NCI-H1436 treated with DMSO at 0.1 percent for 48 hours (cell line): Measurements from ENCODE around the gene ANXA2R.
"Not testable (repeated sequence)": the region's sequence is repeated elsewhere in the genome, so short reads cannot be mapped to it uniquely, and the experiment has no call there.

Experiments
- DNase-seq: peaks from one replicate; lab custom pipeline; 2025; lab: John Stamatoyannopoulos, UW

The ANXA2R gene

DNA sequence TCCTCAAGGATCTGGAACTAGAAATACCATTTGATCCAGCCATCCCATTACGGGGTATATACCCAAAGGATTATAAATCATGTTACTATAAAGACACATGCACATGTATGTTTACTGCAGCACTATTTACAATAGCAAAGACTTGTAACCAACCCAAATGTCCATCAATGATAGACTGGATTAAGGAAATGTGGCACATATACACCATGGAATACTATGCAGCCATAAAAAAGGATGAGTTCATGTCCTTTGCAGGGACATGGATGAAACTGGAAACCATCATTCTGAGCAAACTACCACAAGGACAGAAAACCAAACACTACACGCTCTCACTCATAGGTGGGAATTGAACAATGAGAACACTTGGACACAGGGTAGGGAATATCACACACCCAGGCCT lies 19.9 kb upstream of the ANXA2R start:
- not testable (repeated sequence) for DNase-seq

DNA sequence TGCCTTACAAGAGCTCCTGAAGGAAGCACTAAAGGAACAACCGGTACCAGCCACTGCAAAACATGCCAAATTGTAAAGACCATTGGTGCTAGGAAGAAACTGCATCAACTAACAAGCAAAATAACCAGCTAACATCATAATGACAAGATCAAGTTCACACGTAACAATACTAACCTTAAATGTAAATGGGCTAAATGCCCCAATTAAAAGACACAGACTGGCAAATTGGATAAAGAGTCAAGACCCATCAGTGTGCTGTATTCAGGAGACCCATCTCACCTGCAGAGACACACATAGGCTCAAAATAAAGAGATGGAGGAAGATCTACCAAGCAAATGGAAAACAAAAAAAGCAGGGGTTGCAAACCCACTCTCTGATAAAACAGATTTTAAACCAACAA lies 15.0 kb upstream of the ANXA2R start:
- DNase-seq = not testable (repeated sequence)

DNA sequence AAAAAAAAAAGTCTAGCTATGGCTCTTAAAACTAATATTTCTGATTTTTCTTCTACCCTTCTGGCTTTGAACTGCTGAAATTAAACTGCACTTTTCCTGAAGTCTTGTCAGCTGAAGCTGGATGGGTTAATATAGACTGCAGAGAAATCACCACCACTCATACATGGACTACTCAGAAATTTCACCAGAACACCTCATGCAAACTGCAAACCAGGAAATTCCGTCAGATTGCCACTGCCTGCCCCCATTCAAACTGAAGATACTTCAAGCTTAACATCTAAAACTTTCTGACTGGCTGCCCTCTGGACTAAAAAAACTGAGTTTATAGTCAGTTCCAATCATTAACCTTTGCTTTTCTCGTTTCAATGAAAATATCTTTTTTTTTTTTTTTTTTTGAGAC lies 11.6 kb upstream of the ANXA2R start:
- no peak for DNase-seq

DNA sequence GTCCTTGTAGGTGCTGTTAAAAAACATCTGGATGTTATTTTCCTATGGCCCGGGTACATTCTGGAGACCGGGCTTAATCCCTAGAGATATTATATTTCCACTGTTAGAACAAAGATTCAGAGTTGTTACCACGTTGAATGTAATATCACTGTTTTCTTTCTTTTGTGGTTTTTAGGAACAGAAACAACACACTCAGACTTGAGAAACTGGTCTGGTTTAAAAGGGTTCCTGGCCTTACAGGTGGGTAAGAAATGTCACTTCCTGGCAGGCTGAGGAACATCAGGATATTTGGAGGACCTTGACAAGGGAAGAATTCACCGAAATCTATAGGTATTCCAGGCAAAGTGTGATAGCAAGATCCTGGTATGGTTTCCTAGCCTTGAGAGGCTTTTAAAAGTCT lies 10.3 kb upstream of the ANXA2R start:
- DNase-seq = no peak

DNA sequence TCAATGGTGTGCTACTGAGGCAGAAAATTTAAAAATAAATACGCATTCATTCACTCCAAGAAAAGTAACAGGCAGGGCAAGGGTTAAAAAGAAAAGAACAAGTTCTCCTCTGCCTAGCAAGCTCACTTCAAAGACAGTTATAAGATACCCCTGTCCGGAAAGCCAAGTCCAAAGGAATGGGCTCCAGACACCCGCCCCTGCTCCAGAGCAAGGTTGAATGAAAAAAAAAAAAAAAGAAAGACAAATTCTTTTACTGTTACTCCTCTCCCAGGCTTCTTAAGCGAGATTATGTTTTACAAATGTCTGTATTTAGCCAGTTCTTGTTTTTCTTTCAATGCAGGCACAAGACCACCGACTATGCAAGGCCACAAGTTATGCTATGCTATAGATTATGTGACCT lies 9.1 kb upstream of the ANXA2R start:
- DNase-seq = no peak

DNA sequence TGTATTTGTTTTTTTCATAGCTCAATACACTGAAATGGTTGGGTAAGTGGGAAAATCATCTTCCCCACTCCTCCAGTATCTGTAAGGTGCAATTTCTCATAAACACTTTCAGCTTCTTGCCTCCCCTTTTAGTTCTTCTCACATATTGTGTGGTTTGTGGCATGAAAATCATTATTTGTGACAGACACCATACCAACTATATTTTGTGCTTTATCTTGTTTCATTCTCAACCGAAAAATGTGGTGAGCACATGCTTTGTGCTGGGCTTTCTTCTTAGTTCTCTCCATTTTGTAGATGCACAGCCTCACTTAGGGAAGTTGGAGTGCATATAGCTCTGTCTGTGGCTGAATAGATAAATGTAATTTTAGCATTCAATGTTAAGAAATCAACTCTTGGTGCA lies 6.4 kb upstream of the ANXA2R start:
- no peak for DNase-seq

DNA sequence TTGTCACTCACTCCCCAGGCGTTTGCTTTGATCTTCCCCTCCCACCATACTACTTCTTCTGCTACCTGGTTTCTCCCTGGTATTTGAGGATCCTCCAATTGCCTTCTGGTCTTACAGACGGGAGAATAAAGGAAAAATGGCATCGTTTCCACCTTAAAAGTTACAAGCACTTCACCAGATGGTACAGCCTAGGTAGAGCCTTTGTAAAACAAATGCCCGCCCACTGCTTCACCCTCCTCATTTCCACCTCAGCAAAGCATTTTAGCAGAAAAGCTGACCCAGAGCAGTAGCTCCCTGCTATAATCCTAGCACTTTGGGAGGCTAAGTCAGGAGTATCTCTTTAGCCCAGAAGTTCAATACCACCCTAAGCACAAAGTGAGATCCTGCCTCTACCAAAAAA lies 5.1 kb upstream of the ANXA2R start:
- DNase-seq = no peak

DNA sequence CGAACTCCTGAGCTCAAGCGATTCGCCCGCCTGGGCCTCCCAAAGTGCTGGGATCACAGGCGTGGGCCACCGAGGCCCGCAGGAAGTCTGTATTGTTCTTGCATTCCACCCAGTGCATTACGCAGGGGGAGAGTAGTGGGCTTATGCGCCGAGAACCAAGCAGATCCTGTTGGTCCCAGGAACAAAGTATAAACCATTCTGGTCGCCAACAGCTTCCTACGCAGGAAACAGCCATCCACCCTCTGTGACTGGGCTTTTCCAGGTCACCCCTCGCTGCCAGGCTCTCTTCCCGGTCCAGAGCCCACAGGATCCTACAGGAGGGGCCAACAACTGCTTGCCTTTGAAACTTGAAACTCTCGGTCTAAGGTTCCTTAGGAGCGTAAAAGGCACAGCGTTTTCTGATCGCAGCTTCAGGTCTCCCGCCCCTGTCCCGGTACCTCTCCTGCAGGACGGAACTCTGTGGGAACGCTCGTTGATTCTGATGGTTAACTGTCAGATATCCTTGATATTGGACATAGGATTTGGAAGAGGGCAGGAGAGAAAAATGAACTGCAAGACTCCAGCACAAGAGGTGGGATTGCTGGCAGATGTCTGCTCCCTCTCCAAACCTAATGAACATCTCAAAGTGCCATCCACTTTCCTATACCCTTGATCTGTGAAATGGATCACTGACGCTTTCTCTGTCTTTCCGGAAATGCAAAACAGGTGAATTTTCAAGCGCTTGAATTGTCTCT lies 4.2 kb upstream of the ANXA2R start:
- no peak for DNase-seq

DNA sequence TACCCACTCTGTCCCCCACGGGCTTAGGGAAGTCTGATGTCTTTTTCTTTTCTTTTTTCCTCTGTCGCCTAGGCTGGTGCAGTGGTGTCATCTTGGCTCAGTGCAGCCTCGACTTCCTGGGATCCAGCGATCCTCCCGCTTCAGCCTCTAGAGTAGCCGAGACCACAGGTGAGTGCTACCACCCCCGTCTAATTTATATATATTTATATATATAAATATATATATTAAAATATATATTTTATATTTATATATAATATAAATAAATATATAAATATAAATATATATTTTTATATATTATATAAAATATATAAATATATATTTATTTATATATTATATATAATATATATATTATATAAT lies 3.3 kb upstream of the ANXA2R start:
- no peak for DNase-seq

DNA sequence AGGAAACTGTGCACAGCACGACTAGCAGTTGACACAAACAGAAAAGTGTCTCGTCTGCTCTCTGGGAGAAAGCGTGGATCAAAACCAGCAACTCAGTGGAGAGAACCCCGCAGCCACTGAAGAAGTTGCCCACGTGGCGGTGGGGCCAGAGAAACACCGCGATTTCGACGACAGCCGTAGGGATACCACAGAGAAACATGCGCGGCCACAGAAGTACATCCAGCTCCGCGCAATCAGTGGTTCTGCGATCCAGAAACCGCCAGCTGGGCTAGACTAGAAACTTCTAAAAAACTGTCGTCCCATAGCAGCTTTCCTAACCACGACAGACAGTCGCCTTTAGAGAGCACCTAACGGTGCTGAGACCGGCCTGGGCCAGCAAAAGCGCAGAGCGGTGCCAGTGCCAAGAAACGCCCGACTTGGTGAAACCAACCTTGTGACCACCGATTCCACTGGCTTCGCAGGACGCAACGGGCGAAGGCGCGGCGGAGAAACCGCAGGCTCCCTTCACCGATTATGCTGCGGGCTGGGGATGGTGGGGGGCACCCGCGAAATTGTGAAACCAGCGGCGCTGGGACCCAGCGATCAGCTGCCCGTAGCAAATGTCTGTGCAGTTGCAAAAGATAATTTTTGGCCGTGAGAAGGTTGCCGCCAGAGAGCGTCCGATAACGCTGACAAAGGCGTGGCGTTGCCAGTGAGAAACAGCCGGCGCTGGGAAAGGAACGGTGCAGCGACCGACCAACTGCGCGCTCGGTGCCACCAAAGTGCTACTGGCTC lies 2.7 kb upstream of the ANXA2R start:
- no peak for DNase-seq

DNA sequence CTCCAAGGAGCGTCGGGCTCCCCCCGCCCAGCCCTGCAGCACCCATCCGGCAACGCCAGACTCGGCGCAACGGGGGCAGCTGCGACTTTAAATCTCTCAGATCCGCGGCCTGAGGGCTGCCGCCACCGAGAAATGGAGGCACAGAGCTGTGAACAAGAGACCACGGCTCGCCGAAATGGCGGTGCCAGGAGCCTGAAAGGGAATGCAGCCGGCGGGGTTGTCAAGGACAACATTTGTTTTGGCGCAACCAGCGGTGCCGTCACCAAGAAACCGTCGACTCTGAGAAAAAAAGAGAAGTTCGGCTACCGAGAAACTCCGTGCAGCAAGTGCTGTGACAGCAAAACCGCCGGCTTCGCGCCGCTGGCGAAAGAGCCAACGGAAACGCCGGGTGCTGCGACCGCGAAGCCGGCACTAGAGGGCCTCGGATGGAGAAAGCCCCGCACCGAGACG lies 2.1 kb upstream of the ANXA2R start:
- peak; percentile 37 for DNase-seq

DNA sequence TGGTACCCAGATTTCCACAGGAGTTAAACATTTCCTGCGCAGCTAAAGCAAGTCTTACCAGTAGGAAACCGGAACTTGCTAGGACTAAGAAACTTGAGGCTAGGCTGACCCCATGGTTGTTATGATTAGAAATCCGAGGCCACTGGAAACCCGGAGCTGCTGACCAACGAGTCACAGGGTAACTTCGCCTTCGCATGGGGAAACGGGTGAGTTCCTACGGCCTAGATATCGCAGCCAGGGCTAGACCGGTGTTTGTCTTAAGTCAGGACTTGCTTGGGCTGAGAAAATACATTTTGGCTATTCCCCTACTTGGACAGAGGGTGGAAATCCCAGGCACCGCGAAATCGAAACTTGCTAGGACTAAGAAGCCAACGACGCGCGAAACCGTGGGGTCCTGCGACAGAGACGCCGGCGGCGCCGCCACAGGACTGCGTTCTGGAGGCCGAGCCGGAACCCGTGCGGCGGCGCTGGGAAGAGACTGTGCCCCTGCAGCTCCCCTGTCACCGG lies 1.6 kb upstream of the ANXA2R start:
- DNase-seq = no peak

DNA sequence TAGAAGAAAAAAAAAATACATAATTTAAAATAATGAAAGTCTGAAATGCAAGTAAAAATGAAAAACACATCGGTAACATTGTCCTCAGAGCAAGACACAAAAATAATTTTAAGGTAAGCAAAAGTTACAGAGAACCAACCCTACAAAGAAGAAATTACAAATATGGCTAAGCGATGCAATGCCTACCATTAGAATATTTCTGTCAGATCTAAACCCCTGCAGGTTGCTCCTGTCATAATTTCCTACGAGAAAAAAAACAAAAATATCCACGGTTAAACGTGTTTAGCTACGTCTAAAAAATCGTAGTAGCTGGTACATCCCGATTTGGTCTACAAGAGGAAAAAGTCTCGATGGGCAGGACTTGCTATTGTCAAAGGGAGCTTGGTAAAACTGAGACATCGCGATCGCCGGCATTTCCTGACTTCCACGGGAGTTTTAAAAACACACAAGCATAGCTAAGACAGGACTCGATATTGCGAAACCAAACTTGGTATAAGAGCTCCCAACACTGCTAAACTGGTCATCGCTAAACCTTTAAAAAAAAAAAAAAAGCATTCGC lies 1.1 kb upstream of the ANXA2R start:
- no peak for DNase-seq

DNA sequence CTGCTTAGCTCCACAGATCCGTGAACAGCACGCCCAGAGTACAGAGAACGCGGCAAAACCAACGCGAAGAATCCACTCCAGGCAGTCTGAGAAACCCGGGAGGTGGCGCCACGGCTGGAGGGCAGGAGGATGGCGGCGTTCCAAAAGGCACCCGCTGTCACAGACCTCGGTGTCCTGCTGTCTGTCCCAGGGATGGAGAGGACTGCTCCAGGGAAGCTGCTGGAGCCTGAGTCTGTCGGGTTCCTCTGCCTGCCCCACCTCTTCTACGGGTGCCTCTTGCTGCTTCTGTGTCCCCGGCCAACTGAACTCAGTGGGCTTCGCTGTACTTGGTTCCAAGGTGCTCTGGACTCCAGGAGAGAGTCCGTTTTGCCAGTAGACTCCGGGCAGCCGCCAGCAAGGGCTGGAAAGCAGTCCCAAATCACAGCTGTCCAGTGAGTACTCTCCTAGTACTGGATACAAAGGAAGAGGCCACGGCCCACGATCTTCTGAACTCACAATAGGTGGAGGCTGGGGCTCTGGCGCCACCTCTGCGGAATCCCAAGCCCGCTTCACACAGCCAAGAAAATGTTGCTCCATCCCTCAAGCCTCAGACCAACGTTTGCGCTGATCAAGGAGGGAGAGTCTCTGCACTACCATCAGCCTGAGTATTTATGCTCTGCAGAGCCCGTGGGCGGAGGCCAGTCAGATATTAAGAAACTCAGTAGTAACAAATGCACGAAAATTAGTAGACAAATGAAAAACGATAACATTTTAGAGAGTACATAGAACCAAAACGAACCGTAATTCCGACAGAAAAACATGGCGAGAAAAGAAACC lies 440 bp downstream of the ANXA2R start:
- DNase-seq = peak; percentile 14

DNA sequence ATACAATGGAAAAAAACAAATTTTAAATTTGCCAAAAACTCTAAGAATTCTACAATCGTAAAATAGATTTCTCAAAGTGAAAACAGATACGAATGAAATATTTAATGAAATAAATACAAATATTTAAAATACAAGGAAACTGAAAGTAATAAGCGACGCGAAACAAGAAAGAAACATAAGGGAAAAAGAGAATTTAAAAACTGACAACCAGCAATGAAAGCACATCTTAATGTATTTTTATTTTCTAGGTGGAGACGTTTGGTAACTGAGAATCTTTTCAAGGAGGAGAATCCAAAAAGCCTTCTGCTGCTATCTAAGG lies 1.0 kb downstream of the ANXA2R start:
- no peak for DNase-seq

DNA sequence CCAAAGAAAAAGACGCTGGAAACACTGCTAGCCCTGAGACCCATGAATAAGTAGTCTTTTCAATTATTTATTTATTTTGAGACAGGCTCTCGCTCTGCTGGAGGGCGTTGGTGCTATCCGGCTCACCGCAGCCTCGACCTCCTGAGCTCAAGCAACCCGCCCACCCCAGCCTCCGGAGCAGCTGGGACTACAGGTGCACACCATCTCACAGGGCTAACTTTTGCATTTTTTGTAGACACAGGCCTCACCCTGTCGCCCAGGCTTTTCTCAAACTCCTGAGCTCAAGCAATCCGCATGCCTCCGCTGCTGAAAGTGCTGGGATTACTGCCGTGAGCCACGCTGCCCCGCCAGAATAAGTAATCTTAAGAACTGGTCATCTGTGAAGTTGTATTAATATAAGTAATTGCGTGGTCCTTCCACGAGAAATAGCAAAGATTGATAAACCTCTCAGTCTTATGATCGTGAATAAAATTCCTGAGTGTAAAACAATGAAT lies 1.6 kb downstream of the ANXA2R start:
- no peak for DNase-seq

DNA sequence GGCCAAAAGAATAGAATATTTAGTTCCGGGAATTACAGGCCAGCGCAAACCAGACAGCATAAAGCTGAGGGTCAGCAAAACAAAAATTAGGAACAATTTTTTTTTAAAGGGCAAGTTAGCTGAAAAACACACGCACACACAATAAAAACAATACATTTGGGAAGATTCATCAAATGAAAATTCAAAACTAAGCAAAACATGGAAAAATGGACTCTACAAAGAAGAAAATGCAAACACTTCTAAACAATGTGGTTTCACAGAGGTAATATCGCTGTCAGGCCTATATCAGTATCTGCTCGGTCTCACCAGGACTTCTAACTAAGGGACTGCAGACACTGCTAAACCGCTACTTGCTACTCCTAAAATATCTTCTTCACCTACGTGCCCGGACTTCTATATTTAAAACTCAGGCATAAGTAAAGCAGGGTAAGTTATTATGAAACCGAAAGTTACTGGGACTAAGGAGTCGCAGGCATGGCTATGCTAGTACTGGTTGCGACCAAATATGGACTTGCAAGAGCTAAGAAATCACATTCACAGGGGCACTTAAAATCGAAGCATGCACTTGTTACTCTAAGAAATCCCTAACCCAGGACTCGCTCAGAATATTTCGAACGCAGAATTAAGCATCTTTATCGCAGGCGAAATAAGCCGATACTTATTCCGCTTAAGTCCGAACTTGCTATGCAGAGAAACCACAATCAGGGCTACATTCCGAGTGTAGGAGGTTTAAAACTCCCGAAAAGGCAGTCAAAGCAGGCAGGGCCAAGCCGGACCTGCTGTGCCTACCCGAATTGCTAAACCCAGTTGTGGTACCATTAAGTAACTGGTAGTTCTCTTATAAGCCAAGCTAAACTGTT lies 2.3 kb downstream of the ANXA2R start:
- DNase-seq = no peak

DNA sequence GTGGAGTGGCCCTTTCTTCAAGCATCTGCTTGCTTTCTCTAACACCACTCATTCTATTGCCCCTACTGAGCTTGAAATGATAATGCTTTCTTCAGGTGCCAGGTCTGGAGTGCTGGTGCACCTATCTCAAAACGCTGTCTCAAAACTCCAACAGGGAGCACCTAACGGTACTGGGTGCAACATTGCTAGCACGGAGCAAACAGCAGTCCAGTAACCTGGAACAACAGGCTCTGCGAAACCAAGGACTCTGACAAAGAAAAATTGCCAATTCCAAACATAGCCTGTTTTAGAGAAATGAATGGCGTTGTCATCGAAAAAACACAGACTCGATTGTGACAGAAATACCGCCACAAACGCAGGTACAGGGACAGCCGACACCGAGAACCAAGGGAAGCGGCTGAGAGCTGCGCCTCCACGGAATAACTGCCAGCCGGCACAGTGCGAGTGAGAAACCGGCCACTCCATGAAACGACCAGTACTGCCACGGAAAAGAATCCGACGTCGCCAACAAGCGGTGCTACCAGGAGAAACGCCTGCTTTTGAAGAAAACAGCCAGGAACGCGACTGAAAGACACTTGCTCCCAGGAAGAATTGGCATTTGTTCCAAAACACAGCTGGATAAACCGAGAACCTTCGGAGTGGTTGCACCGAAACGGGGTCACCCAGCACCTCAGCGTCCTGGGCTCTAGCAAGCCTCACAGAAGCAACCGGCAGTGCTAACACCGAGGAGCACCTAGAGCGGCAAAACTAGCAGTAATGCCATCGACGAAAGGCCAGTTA lies 3.1 kb downstream of the ANXA2R start:
- DNase-seq = no peak

DNA sequence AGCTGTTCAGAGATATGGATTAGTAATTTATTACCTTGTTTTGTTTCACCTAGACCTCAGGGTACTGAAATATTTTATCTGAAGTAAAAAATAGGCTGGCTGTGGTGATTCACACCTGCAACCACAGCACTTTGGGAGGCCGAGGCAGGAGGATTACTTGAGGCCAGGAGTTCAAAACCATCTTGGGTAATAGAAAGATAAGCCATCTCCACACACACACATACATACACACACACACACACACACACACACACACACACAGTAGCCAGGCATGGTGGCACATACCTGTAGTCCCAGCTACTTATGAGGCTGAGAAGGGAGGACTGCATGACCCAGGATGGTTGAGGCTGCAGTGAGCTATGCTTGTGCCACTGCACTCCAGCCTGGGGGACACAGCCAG lies 3.7 kb downstream of the ANXA2R start:
- no peak for DNase-seq

DNA sequence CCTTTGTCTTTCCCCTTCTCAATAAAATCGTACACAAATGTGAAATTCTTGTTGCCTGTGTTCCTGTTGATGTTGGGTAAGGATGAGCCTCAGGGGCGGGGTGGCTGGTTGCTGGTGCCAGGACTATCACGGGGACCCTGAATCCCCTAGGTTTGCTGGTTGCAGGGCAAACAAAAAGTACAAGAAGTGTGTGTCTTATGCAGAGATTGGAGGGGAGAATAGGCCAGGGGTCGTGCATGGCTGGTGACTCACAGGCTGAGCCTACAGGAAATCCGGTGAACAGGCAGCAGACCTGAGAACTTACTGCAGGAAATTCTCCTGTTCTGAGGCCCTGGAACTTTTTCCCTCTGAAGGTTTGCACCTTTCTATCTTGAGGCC lies 5.5 kb downstream of the ANXA2R start:
- DNase-seq = no peak
